WTC11 (cell line): ENCODE data around the gene EPN2.

Experiments used
- CTCF ChIP-seq: fragments of 200-600 bp; IDR thresholded peaks from 2 replicates; pipeline ENCODE4 v1.8.0; 2022; ENCODE audit warnings: antibody characterized with exemption
- HMGXB4 ChIP-seq: sonication (generic); formaldehyde crosslinking; IDR thresholded peaks from 2 replicates; pipeline ENCODE4 v1.8.1; 2023; ENCODE audit warnings: mild to moderate bottlenecking, moderate library complexity, missing genetic modification reagents
- IRF2 ChIP-seq: sonication (generic); formaldehyde crosslinking; IDR thresholded peaks from 2 replicates; pipeline ENCODE4 v1.8.0; 2022; ENCODE audit warnings: low read depth, missing genetic modification reagents, borderline replicate concordance
- JUN ChIP-seq: sonication (generic); formaldehyde crosslinking; IDR thresholded peaks from 2 replicates; pipeline ENCODE4 v1.8.0; 2023; ENCODE audit warnings: mild to moderate bottlenecking, missing genetic modification reagents
- ZNF121 ChIP-seq: sonication (generic); formaldehyde crosslinking; IDR thresholded peaks from 2 replicates; pipeline ENCODE4 v1.8.0; 2023; ENCODE audit warnings: missing genetic modification reagents
- ZNF416 ChIP-seq: fragments of 250-450 bp; sonication (Bioruptor Pico); IDR thresholded peaks from 2 replicates; pipeline ENCODE4 v1.9.0; 2021; ENCODE audit warnings: mild to moderate bottlenecking, inconsistent platforms
- TF ChIP-seq, protein P1 (sequence below): sonication (generic); formaldehyde crosslinking; IDR thresholded peaks from 2 replicates; pipeline ENCODE4 v1.8.1; 2022; ENCODE audit warnings: mild to moderate bottlenecking, moderate library complexity, missing genetic modification reagents
- TF ChIP-seq, protein P2 (sequence below): sonication (generic); formaldehyde crosslinking; conservative IDR thresholded peaks from 2 replicates; pipeline ENCODE4 v1.8.1; 2022; ENCODE audit warnings: mild to moderate bottlenecking, missing genetic modification reagents
- TF ChIP-seq, protein P3 (sequence below): sonication (generic); formaldehyde crosslinking; IDR thresholded peaks from 2 replicates; pipeline ENCODE4 v1.8.1; 2023; ENCODE audit warnings: mild to moderate bottlenecking, missing genetic modification reagents

DNA sequence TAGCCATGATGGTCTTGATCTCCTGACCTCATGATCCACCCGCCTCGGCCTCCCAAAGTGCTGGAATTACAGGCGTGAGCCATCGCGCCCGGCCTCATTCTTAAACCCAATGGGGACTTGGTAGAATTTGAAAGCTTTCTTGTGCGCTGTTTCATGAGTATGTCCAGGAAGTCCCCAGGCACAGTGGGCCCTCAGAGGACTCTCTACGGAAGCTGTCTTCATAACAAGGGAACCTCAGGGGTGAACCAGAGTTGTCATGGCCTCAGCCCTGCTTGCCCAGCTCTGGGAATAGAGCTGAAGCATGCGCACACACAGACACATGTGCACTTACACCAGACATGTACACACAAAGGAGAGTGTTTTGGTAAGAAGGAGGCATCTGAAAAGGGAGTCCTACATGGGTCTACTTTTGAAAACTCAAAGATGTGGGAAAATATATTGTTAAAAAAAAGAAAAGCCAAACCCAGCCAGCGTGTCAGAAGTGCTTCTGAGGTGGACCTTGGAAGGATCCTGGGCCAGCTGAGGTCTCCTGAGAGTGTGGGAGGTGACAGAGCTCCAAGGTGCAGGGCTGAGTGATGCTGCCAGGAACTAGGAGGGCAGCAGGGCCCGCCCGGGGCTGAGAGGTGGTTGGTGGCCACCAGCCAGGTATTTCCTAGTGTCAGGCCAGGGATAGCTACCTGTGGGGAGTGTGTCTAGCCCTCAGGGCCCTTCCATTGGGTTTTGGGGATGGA lies 54.6 kb downstream of the EPN2 start:
- no peak for TF ChIP-seq IRF2
- TF ChIP-seq ZNF121 (CRISPR knock-in tag), result no peak
- TF ChIP-seq, protein P1, sequence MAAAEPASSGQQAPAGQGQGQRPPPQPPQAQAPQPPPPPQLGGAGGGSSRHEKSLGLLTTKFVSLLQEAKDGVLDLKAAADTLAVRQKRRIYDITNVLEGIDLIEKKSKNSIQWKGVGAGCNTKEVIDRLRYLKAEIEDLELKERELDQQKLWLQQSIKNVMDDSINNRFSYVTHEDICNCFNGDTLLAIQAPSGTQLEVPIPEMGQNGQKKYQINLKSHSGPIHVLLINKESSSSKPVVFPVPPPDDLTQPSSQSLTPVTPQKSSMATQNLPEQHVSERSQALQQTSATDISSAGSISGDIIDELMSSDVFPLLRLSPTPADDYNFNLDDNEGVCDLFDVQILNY (CRISPR knock-in tag), result no peak
- no peak for TF ChIP-seq ZNF416 (CRISPR knock-in tag)
- TF ChIP-seq, protein P2, sequence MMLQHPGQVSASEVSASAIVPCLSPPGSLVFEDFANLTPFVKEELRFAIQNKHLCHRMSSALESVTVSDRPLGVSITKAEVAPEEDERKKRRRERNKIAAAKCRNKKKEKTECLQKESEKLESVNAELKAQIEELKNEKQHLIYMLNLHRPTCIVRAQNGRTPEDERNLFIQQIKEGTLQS, result no peak
- no peak for TF ChIP-seq HMGXB4 (CRISPR knock-in tag)
- TF ChIP-seq, protein P3, sequence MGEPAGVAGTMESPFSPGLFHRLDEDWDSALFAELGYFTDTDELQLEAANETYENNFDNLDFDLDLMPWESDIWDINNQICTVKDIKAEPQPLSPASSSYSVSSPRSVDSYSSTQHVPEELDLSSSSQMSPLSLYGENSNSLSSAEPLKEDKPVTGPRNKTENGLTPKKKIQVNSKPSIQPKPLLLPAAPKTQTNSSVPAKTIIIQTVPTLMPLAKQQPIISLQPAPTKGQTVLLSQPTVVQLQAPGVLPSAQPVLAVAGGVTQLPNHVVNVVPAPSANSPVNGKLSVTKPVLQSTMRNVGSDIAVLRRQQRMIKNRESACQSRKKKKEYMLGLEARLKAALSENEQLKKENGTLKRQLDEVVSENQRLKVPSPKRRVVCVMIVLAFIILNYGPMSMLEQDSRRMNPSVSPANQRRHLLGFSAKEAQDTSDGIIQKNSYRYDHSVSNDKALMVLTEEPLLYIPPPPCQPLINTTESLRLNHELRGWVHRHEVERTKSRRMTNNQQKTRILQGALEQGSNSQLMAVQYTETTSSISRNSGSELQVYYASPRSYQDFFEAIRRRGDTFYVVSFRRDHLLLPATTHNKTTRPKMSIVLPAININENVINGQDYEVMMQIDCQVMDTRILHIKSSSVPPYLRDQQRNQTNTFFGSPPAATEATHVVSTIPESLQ (CRISPR knock-in tag), result no peak
- no peak for TF ChIP-seq JUN (CRISPR knock-in tag)
- no peak for TF ChIP-seq CTCF
